CD14-positive monocyte (primary cell): ENCODE results near the gene CLASP1. TPM values are rescaled to one million over a fixed set of nuclear protein-coding genes. Genes with fewer than 3 reads are reported as not detected.
A peak's percentile ranks its signal among the peaks of the same experiment; 100 is the strongest.

Experiments
- DNase-seq, 3 donors: peaks; one replicate each; pipeline ENCODE4 v3.0.0-alpha.2; 2011 to 2022
- H2AFZ ChIP-seq: 2 replicates; pipeline ENCODE4 v1.6.0; 2012; ENCODE audit warnings: mild to moderate bottlenecking, low read depth, low read length, inconsistent platforms; ENCODE audit not compliant: insufficient read depth, poor library complexity, severe bottlenecking
- H3K27ac ChIP-seq, 2 donors: 1 replicate in 1 of 2; 2 replicates in 1 of 2; pipeline ENCODE4 v1.5.1; 2012 to 2013; ENCODE audit warnings: low read length in 2 of 2, control low read depth in 1 of 2, inconsistent platforms in 1 of 2, low read depth in 1 of 2, mild to moderate bottlenecking in 1 of 2
- H3K27me3 ChIP-seq, 2 donors: one replicate each; pipeline versions ENCODE4 v1.6.0 to v1.6.1; 2011 to 2013; ENCODE audit warnings: low read length in 2 of 2; ENCODE audit not compliant: control insufficient read depth in 2 of 2, insufficient read depth in 2 of 2
- H3K36me3 ChIP-seq, 2 donors: replicated peaks in 1 of 2; 1 replicate in 1 of 2; 2 replicates in 1 of 2; pipeline versions ENCODE4 v1.5.1 to v1.6.1; 2012 to 2013; ENCODE audit warnings: low read length in 2 of 2, control low read depth in 1 of 2, inconsistent platforms in 1 of 2, mild to moderate bottlenecking in 1 of 2; ENCODE audit not compliant: insufficient read depth in 2 of 2, control insufficient read depth in 1 of 2
- H3K4me1 ChIP-seq, 2 donors: 1 replicate in 1 of 2; 2 replicates in 1 of 2; pipeline versions ENCODE4 v1.5.1 to v1.6.1; 2012 to 2013; ENCODE audit warnings: low read length in 2 of 2, control low read depth in 1 of 2, inconsistent platforms in 1 of 2, mild to moderate bottlenecking in 1 of 2, moderate library complexity in 1 of 2; ENCODE audit not compliant: insufficient read depth in 2 of 2, control insufficient read depth in 1 of 2
- H3K4me2 ChIP-seq: replicated peaks from 2 replicates; pipeline ENCODE3; 2012; ENCODE audit warnings: low read length, moderate library complexity, mild to moderate bottlenecking; ENCODE audit not compliant: poor library complexity, severe bottlenecking; ENCODE audit errors: extremely low read depth
- H3K4me3 ChIP-seq, 3 experiments: fragments of 200-600 bp in 1 of 3; sonication (generic) in 1 of 3; replicated peaks in 1 of 3; 1 replicate in 2 of 3; 2 replicates in 1 of 3; pipeline ENCODE4 v1.5.1; 2011 to 2013; ENCODE audit warnings: low read length in 3 of 3, mild to moderate bottlenecking in 3 of 3, control low read depth in 2 of 3, low read depth in 2 of 3, inconsistent platforms in 1 of 3, moderate library complexity in 1 of 3
- H3K79me2 ChIP-seq: 2 replicates; pipeline ENCODE4 v1.6.0; 2012; ENCODE audit warnings: mild to moderate bottlenecking, control low read depth, inconsistent platforms, low read length, moderate library complexity; ENCODE audit not compliant: insufficient read depth
- H3K9ac ChIP-seq: 2 replicates; pipeline ENCODE4 v1.6.0; 2017; ENCODE audit warnings: low read length, mild to moderate bottlenecking; ENCODE audit not compliant: insufficient read depth, poor library complexity, severe bottlenecking
- H3K9me3 ChIP-seq, 2 donors: replicated peaks in 1 of 2; 1 replicate in 1 of 2; 2 replicates in 1 of 2; pipeline versions ENCODE4 v1.5.1 to v1.6.1; 2012 to 2013; ENCODE audit warnings: low read length in 2 of 2, control low read depth in 1 of 2; ENCODE audit not compliant: control insufficient read depth in 1 of 2, insufficient read depth in 1 of 2
- H4K20me1 ChIP-seq: 2 replicates; pipeline ENCODE4 v1.6.0; 2012; ENCODE audit warnings: mild to moderate bottlenecking, low read length, control low read depth, moderate library complexity; ENCODE audit not compliant: insufficient read depth
- H3K27ac Mint-ChIP-seq, 7 donors: one replicate each; pipeline ENCODE4 v1.8.0; 2020; ENCODE audit warnings: mild to moderate bottlenecking in 7 of 7, mixed read lengths in 7 of 7, moderate library complexity in 6 of 7, inconsistent platforms in 2 of 7
- H3K27me3 Mint-ChIP-seq, 3 donors: one replicate each; pipeline ENCODE4 v1.8.0; 2021 to 2022; ENCODE audit warnings: low read depth in 3 of 3, mild to moderate bottlenecking in 3 of 3, mixed read lengths in 3 of 3, moderate library complexity in 3 of 3, inconsistent platforms in 1 of 3
- H3K36me3 Mint-ChIP-seq, 2 donors: one replicate each; pipeline ENCODE4 v1.8.0; 2020; ENCODE audit warnings: mixed read lengths in 2 of 2, inconsistent platforms in 1 of 2, mild to moderate bottlenecking in 1 of 2
- H3K4me1 Mint-ChIP-seq: one replicate; pipeline ENCODE4 v1.8.0; 2020; ENCODE audit warnings: mild to moderate bottlenecking, mixed read lengths
- H3K4me3 Mint-ChIP-seq, 2 donors: one replicate each; pipeline ENCODE4 v1.8.0; 2020; ENCODE audit warnings: mild to moderate bottlenecking in 2 of 2, mixed read lengths in 2 of 2, moderate library complexity in 1 of 2
- H3K9me3 Mint-ChIP-seq, 7 donors: one replicate each; pipeline ENCODE4 v1.8.0; 2020 to 2022; ENCODE audit warnings: mixed read lengths in 7 of 7, mild to moderate bottlenecking in 6 of 7, moderate library complexity in 6 of 7, inconsistent platforms in 2 of 7
- CTCF ChIP-seq: fragments of 200-600 bp; IDR thresholded peaks from one replicate; pipeline ENCODE4 v1.8.0; 2022; ENCODE audit warnings: antibody characterized with exemption, mild to moderate bottlenecking
- WGBS: methylation state at CpG from one replicate; pipeline ENCODE4 v1.1.5; 2013; ENCODE audit warnings: missing lambda C conversion rate; ENCODE audit not compliant: insufficient coverage; 5-methylcytosine and 5-hydroxymethylcytosine counted together
- intact Hi-C, 2 donors: fragments of 100-400 bp; cut with micrococcal nuclease; formaldehyde crosslinking; loops; one replicate each; pipeline versions ENCODE4 v1.15.0 to v1.15.1; 2023
- polyA plus RNA-seq, 3 donors: library from polyadenylated mRNA; depleted of rRNA in 1 of 3; unstranded in 2 of 3; stranded (reverse) in 1 of 3; fragments of 300-500 nt in 2 of 3; fragments of >200 nt in 1 of 3; fragmentation: Illumina TruSeq in 2 of 3; gene quantifications; 1 replicate in 2 of 3; 2 replicates in 1 of 3; pipeline ENCODE4 v1.2.3, GENCODE V29; 2012 to 2021

The CLASP1 gene
- polyA plus RNA-seq, 3 donors: 4.8 to 8.1 (median 7.6) TPM

GRCh38 chr2:121309801-121310200, 339.5 kb downstream of the CLASP1 start:
- Histone ChIP-seq H4K20me1 (no peaks in the 10 kb centered on the region), H3K27ac (no peak overlapping the region), H3K4me2 (no peak overlapping the region), H3K36me3 (no peaks in the 10 kb centered on the region), H2AFZ (no peak overlapping the region), H3K27me3 (peaks cover 9 to 12% of the 10 kb centered on the region in 2 donors), H3K9me3 (no peaks in the 10 kb centered on the region), H3K9ac (no peak overlapping the region), H3K79me2 (no peaks in the 10 kb centered on the region), H3K4me1 (no peaks in the 10 kb centered on the region), H3K4me3 (no peak overlapping the region)
- DNase-seq: peak; percentile 62 to 86 (median 74)
- H3K4me1 Mint-ChIP-seq: peaks cover 8% of the 10 kb centered on the region
- no peak for TF ChIP-seq CTCF
- H3K27ac Mint-ChIP-seq: peak overlapping the region in 4 of 7 donors; percentile 27 to 76 (median 47)
- peaks cover 16 to 34% (median 31%) of the 10 kb centered on the region in 3 donors for H3K27me3 Mint-ChIP-seq
- H3K4me3 Mint-ChIP-seq: peak overlapping the region in 1 of 2 donors; percentile 14
- H3K9me3 Mint-ChIP-seq: peaks cover 0 to 2% (median 2%) of the 10 kb centered on the region in 7 donors
- H3K36me3 Mint-ChIP-seq: no peaks in the 10 kb centered on the region
- 0% methylated on average over 1 of the region's 3 CpGs for WGBS
- intact Hi-C loops: loop anchor here in 1 of 2 donors (2.0 kb wide), 1 partner anchor 19 kb away; no protein-coding TSS in a partner anchor

- TF ChIP-seq CTCF: no peak
- H3K27ac Mint-ChIP-seq: peak overlapping the region in 4 of 7 donors; percentile 35 to 75 (median 47)
- H3K4me3 Mint-ChIP-seq: no peak overlapping the region
- H3K36me3 Mint-ChIP-seq: no peaks in the 10 kb centered on the region
- Histone ChIP-seq H2AFZ (no peak overlapping the region), H3K27me3 (peaks cover 9 to 12% of the 10 kb centered on the region in 2 donors), H3K79me2 (no peaks in the 10 kb centered on the region), H3K9me3 (no peaks in the 10 kb centered on the region), H3K36me3 (no peaks in the 10 kb centered on the region), H3K4me3 (no peak overlapping the region), H3K27ac (no peak overlapping the region), H3K4me1 (peaks cover 3 to 4% of the 10 kb centered on the region in 2 donors), H3K9ac (no peak overlapping the region), H3K4me2 (no peak overlapping the region), H4K20me1 (no peaks in the 10 kb centered on the region)
- peaks cover 0 to 7% (median 2%) of the 10 kb centered on the region in 7 donors for H3K9me3 Mint-ChIP-seq
- H3K27me3 Mint-ChIP-seq: peaks cover 16 to 32% (median 32%) of the 10 kb centered on the region in 3 donors
- no peak for DNase-seq
- intact Hi-C loops: no loop called here
- H3K4me1 Mint-ChIP-seq: peaks cover 13% of the 10 kb centered on the region
Observed at GRCh38 chr2:121309323-121309722, 339.9 kb downstream of the CLASP1 start.
